Measurements from ENCODE around the gene ADRA2B. TPM values are rescaled to one million over a fixed set of nuclear protein-coding genes. Genes with fewer than 3 reads are reported as not detected.

The ADRA2B gene
- total RNA-seq, 1 experiment from 2014 or later, result not detected

DNA sequence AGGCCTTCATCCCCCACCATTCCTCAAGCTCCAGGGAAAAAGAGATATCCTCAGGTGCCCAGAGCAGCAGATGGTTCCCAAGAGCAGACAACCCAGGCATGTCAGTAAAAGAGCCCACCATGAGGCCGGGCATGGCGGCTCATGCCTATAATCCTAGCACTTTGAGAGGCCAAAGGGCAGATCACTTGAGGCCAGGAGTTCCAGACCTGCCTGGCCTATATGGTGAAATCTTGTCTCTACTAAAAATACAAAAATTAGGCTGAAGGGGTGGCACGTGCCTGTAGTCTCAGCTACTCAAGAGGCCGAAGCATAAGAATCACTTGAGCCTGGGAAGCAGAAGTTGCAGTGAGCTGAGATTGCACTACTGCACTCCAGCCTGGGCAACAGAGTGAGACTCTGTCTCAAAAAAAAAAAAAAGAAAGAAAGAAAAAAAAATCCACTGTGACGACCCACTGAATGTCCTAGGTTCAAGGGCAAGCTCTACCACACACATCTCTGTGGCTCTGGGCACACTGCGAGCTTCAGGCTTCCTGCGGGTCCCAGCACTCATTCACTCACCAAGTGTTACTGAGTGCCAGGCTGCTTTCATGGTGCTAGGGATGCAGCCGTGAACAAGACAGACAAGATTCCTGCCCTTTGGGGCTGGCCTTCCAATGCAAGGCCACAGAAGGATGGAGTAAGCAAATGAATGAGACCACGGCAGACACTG, 35.4 kb upstream of the ADRA2B start:
- Mint-ChIP-seq H3K4me3 (ENCODE audit: unreplicated experiment) (no peak overlapping the region), H3K27ac (ENCODE audit: low read depth, unreplicated experiment) (peak overlapping the region; percentile 32), H3K27me3 (ENCODE audit: insufficient read depth, unreplicated experiment) (no peaks in the 10 kb centered on the region), H3K4me1 (ENCODE audit: insufficient read depth, unreplicated experiment) (peaks cover 12% of the 10 kb centered on the region), H3K36me3 (ENCODE audit: insufficient read depth, unreplicated experiment) (no peaks in the 10 kb centered on the region), H3K9me3 (ENCODE audit: unreplicated experiment) (no peaks in the 10 kb centered on the region)
- no TSS peak for BruUV-seq (replicated peaks)
- no peak for DNase-seq (ENCODE audit: unreplicated experiment)
- POLR2A ChIA-PET, result no interaction called here
- intact Hi-C loops (cut with micrococcal nuclease), result no loop called here
- CTCF ChIA-PET, result interaction anchor here (2.8 kb wide), 1 partner anchor 23 kb away, joined by 8 read pairs; no protein-coding TSS in a partner anchor
- TF ChIP-seq, protein P1, sequence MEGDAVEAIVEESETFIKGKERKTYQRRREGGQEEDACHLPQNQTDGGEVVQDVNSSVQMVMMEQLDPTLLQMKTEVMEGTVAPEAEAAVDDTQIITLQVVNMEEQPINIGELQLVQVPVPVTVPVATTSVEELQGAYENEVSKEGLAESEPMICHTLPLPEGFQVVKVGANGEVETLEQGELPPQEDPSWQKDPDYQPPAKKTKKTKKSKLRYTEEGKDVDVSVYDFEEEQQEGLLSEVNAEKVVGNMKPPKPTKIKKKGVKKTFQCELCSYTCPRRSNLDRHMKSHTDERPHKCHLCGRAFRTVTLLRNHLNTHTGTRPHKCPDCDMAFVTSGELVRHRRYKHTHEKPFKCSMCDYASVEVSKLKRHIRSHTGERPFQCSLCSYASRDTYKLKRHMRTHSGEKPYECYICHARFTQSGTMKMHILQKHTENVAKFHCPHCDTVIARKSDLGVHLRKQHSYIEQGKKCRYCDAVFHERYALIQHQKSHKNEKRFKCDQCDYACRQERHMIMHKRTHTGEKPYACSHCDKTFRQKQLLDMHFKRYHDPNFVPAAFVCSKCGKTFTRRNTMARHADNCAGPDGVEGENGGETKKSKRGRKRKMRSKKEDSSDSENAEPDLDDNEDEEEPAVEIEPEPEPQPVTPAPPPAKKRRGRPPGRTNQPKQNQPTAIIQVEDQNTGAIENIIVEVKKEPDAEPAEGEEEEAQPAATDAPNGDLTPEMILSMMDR (IDR thresholded peaks at IDR 0.05; ENCODE audit: unreplicated experiment), result no peak

DNA sequence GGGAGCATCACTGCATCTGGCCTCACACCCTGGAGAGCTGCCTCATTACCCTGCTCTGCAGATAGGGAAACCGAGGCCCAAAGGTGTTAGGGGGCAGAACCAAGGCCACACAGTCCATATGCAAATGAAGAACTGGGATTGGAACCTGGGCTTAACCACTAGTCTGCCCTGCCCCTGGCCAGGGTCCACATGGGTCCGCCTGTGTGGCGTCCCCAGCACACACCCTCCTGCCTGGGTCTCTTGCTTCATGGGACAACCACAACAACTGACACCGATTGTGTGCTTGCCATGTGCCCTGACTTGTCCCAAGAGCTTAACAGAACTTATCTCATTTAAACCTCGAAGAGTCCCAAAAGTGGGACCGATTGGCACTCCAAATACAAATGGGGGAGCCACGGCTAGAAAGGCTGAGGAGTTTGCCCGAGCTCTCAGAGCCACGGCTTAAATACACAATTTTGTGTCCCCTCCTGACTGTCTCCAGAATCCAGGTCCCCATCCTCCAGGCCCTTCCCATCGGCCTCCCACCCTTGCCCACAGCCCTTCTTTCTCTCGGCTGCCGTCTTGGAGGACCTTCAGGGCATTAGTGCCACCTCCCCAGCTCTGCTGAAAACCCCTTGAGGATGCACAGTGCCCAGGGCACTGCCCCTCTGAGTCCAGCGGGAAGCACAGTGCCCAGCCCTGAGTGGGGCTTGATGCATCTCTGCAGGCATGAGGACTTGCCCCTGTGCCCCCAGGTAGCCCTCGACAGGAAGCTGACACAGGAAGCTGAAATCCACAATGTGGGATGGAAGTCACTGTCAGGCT, 34.6 kb upstream of the ADRA2B start:
- intact Hi-C loops (cut with micrococcal nuclease), result no loop called here
- no TSS peak for BruUV-seq (replicated peaks)
- H3K36me3 Mint-ChIP-seq (ENCODE audit: insufficient read depth, unreplicated experiment), result no peaks in the 10 kb centered on the region
- TF ChIP-seq, protein P1 (IDR thresholded peaks at IDR 0.05; ENCODE audit: unreplicated experiment), result no peak
- ChIA-PET CTCF (interaction anchor here (2.8 kb wide), 1 partner anchor 24 kb away, joined by 8 read pairs; no protein-coding TSS in a partner anchor), POLR2A (no interaction called here)
- H3K27ac Mint-ChIP-seq (ENCODE audit: low read depth, unreplicated experiment), result no peak overlapping the region
- H3K4me1 Mint-ChIP-seq (ENCODE audit: insufficient read depth, unreplicated experiment), result peaks cover 17% of the 10 kb centered on the region
- no peaks in the 10 kb centered on the region for H3K27me3 Mint-ChIP-seq (ENCODE audit: insufficient read depth, unreplicated experiment)
- H3K4me3 Mint-ChIP-seq (ENCODE audit: unreplicated experiment), result no peak overlapping the region
- DNase-seq (ENCODE audit: unreplicated experiment), result no peak
- H3K9me3 Mint-ChIP-seq (ENCODE audit: unreplicated experiment), result no peaks in the 10 kb centered on the region

DNA sequence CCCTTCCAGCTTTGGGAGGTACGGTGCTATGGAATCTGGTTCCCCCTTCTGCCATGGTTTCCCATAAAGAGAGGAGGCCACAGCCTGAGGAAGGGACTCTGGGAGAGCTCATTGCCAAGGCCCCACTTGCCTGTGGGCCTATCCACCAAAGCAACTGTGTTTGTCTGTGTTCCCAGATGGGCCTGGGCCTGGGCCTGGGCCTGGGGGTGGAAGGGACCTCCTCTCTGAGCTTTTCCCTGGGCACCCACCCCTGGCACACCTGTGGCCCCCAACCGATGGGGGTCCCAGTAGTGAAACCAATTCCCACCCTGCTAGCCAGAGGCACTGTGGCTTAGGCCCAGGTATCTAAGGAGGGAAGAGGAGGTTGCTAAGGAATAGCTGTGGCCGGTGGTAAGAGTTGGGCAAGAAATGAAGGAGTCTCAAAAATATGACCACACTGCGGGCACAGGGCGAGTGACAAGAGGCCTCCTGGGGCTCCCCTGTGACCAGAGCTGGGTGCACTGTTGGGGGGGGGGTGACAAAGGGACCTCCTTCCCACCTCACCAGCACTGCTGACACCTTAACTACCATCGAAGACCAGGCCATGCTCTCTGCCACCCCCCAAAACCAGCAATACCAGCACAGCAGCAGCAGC, 33.8 kb upstream of the ADRA2B start:
- Mint-ChIP-seq H3K27me3 (ENCODE audit: insufficient read depth, unreplicated experiment) (no peaks in the 10 kb centered on the region), H3K4me1 (ENCODE audit: insufficient read depth, unreplicated experiment) (peaks cover 17% of the 10 kb centered on the region)

More for the DNA sequence above, 33.8 kb upstream of the ADRA2B start:
- TF ChIP-seq, protein P1 (IDR thresholded peaks at IDR 0.05; ENCODE audit: unreplicated experiment), result no peak
- POLR2A ChIA-PET, result no interaction called here
- intact Hi-C loops (cut with micrococcal nuclease), result no loop called here
- Mint-ChIP-seq H3K27ac (ENCODE audit: low read depth, unreplicated experiment) (no peak overlapping the region), H3K9me3 (ENCODE audit: unreplicated experiment) (no peaks in the 10 kb centered on the region), H3K4me3 (ENCODE audit: unreplicated experiment) (no peak overlapping the region), H3K36me3 (ENCODE audit: insufficient read depth, unreplicated experiment) (no peaks in the 10 kb centered on the region)
- DNase-seq (ENCODE audit: unreplicated experiment), result no peak
- BruUV-seq (replicated peaks), result no TSS peak
- CTCF ChIA-PET, result interaction anchor here (2.8 kb wide), 1 partner anchor 24 kb away, joined by 8 read pairs; no protein-coding TSS in a partner anchor

Data from MCF 10A (cell line).